BE2C (cell line): ENCODE results near the gene DRC3.

Experiments used
- DNase-seq: peaks from one replicate; pipeline ENCODE4 v3.0.0-alpha.2; 2020
- H3K27me3 ChIP-seq: fragments of 250-450 bp; sonication (Bioruptor Pico); 2 replicates; pipeline ENCODE4 v1.5.1; 2020; ENCODE audit warnings: mild to moderate bottlenecking
- H3K36me3 ChIP-seq: fragments of 250-450 bp; sonication (Bioruptor Pico); 2 replicates; pipeline ENCODE4 v1.5.1; 2020; ENCODE audit warnings: mild to moderate bottlenecking
- H3K4me1 ChIP-seq: fragments of 250-450 bp; sonication (Bioruptor Pico); 2 replicates; pipeline ENCODE4 v1.5.1; 2020
- H3K4me3 ChIP-seq: 2 replicates; pipeline ENCODE4 v1.5.1; 2011; ENCODE audit warnings: low read depth, low read length
- H3K9me3 ChIP-seq: fragments of 250-450 bp; sonication (Bioruptor Pico); 2 replicates; pipeline ENCODE4 v1.5.1; 2020
- CTCF ChIP-seq: IDR thresholded peaks from 2 replicates; pipeline ENCODE4 v1.5.1; 2012; ENCODE audit warnings: mild to moderate bottlenecking, low read depth, low read length

DRC3 gene

GRCh38 chr17:17998934-17999333, 26.3 kb downstream of the DRC3 start:
- no peak for DNase-seq
- Histone ChIP-seq H3K4me1 (peaks cover 4% of the 10 kb centered on the region; the same call in 1 of the 2 replicates), H3K36me3 (no peaks in the 10 kb centered on the region), H3K4me3 (no peak overlapping the region), H3K27me3 (no peaks in the 10 kb centered on the region), H3K9me3 (no peaks in the 10 kb centered on the region)
- no peak for TF ChIP-seq CTCF

GRCh38 chr17:17999364-18000029, 26.8 kb downstream of the DRC3 start:
- Histone ChIP-seq H3K4me1 (peaks cover 2% of the 10 kb centered on the region; the same call in 1 of the 2 replicates), H3K4me3 (no peak overlapping the region), H3K36me3 (no peaks in the 10 kb centered on the region), H3K27me3 (no peaks in the 10 kb centered on the region), H3K9me3 (no peaks in the 10 kb centered on the region)
- TF ChIP-seq CTCF: no peak
- no peak for DNase-seq

GRCh38 chr17:18000030-18000408, 27.4 kb downstream of the DRC3 start:
- DNase-seq: no peak
- H3K4me1 ChIP-seq: no peaks in the 10 kb centered on the region
- H3K4me3 ChIP-seq: no peak overlapping the region
- no peak for TF ChIP-seq CTCF
- no peaks in the 10 kb centered on the region for H3K27me3 ChIP-seq
- no peaks in the 10 kb centered on the region for H3K36me3 ChIP-seq
- H3K9me3 ChIP-seq: no peaks in the 10 kb centered on the region

GRCh38 chr17:18002171-18002570, 29.5 kb downstream of the DRC3 start:
- no peaks in the 10 kb centered on the region for H3K4me1 ChIP-seq

GRCh38 chr17:18004345-18004744, 31.7 kb downstream of the DRC3 start:
- no peak overlapping the region for H3K4me3 ChIP-seq
- H3K36me3 ChIP-seq: no peaks in the 10 kb centered on the region

More at GRCh38 chr17:18002171-18002570, 29.5 kb downstream of the DRC3 start:
- Histone ChIP-seq H3K9me3 (no peaks in the 10 kb centered on the region), H3K4me3 (no peak overlapping the region), H3K36me3 (no peaks in the 10 kb centered on the region), H3K27me3 (no peaks in the 10 kb centered on the region)
- no peak for DNase-seq
- TF ChIP-seq CTCF: no peak

More at GRCh38 chr17:18004345-18004744, 31.7 kb downstream of the DRC3 start:
- no peaks in the 10 kb centered on the region for H3K4me1 ChIP-seq
- no peaks in the 10 kb centered on the region for H3K9me3 ChIP-seq
- no peak for TF ChIP-seq CTCF
- DNase-seq: no peak
- H3K27me3 ChIP-seq: no peaks in the 10 kb centered on the region
